HepG2 (cell line): ENCODE results near the gene IL22RA1.

Source experiments
- CBFB ChIP-seq: sonication (generic); formaldehyde crosslinking; IDR thresholded peaks from 2 replicates; pipeline ENCODE4 v1.4.0; 2020; ENCODE audit warnings: missing genetic modification reagents
- MXI1 ChIP-seq: IDR thresholded peaks from 3 replicates; pipeline ENCODE4 v1.6.1; 2012; ENCODE audit warnings: low read depth, low read length, inconsistent platforms, borderline replicate concordance
- NFRKB ChIP-seq: fragments of 450-650 bp; IDR thresholded peaks from 2 replicates; pipeline ENCODE4 v1.6.1; 2017
- SALL2 ChIP-seq: sonication (generic); formaldehyde crosslinking; IDR thresholded peaks from 2 replicates; pipeline ENCODE4 v1.8.1; 2023; ENCODE audit warnings: mild to moderate bottlenecking, missing genetic modification reagents, inconsistent platforms
- TAF1 ChIP-seq: sonication (generic); formaldehyde crosslinking; IDR thresholded peaks from 2 replicates; pipeline ENCODE4 v1.4.0; 2020; ENCODE audit warnings: missing genetic modification reagents
- ZNF776 ChIP-seq: sonication (generic); formaldehyde crosslinking; IDR thresholded peaks from 2 replicates; pipeline ENCODE4 v1.4.0; 2020; ENCODE audit warnings: mild to moderate bottlenecking, missing genetic modification reagents
- TF ChIP-seq, protein P1 (sequence below): sonication (generic); formaldehyde crosslinking; IDR thresholded peaks from 2 replicates; pipeline ENCODE4 v1.4.0; 2020; ENCODE audit warnings: mild to moderate bottlenecking, missing genetic modification reagents

DNA sequence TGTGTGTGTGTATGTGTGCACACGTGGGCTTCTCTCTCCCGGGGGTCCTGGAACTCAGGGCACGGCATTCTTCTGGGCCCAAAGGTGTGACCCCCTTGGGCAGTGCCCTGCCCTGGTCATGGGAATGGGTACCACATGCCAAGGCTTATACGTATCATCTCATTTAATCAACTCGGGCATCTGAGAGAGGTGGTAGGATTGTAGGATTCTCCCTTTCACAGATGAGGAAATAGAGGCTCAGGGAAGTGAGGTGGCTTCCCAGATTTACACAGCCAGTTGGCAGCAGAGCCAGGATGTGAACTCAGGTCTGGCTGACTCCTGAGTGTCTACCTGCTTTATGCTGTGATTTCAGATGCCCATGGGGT lies 46.2 kb downstream of the IL22RA1 start:
- TF ChIP-seq TAF1 (CRISPR knock-in tag) (no peak), NFRKB (no peak), ZNF776 (CRISPR knock-in tag) (no peak), MXI1 (no peak), CBFB (CRISPR knock-in tag) (no peak), SALL2 (no peak)
- TF ChIP-seq, protein P1, sequence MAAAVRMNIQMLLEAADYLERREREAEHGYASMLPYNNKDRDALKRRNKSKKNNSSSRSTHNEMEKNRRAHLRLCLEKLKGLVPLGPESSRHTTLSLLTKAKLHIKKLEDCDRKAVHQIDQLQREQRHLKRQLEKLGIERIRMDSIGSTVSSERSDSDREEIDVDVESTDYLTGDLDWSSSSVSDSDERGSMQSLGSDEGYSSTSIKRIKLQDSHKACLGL (CRISPR knock-in tag), result no peak
